Neural progenitor cell (in vitro differentiated cells): Measurements from ENCODE around the gene SPAG16.

Experiments used
- CTCF ChIP-seq: fragments of 200-600 bp; sonication (generic); IDR thresholded peaks from 2 replicates; pipeline ENCODE4 v1.5.1; 2017; ENCODE audit warnings: antibody characterized with exemption, mild to moderate bottlenecking
- EZH2 ChIP-seq: fragments of 200-600 bp; sonication (generic); IDR thresholded peaks from 2 replicates; pipeline ENCODE4 v1.6.1; 2017; ENCODE audit warnings: antibody characterized with exemption, mild to moderate bottlenecking, moderate library complexity
- EZH2phosphoT487 ChIP-seq: fragments of 200-600 bp; sonication (generic); IDR thresholded peaks from 2 replicates; pipeline ENCODE4 v1.6.1; 2017; ENCODE audit warnings: antibody characterized with exemption

- TF ChIP-seq CTCF: no peak
- no peak for TF ChIP-seq EZH2
- TF ChIP-seq EZH2phosphoT487: no peak
Observed at GRCh38 chr2:214255046-214255445, 970.8 kb downstream of the SPAG16 start.
